ENCODE measurements around the gene ERVK3-1. TPM values are rescaled to one million over a fixed set of nuclear protein-coding genes. Genes with fewer than 3 reads are reported as not detected.
A peak's percentile ranks its signal among the peaks of the same experiment; 100 is the strongest.

ERVK3-1 gene
- polyA plus RNA-seq, 1 experiment: 44.5 TPM

DNA sequence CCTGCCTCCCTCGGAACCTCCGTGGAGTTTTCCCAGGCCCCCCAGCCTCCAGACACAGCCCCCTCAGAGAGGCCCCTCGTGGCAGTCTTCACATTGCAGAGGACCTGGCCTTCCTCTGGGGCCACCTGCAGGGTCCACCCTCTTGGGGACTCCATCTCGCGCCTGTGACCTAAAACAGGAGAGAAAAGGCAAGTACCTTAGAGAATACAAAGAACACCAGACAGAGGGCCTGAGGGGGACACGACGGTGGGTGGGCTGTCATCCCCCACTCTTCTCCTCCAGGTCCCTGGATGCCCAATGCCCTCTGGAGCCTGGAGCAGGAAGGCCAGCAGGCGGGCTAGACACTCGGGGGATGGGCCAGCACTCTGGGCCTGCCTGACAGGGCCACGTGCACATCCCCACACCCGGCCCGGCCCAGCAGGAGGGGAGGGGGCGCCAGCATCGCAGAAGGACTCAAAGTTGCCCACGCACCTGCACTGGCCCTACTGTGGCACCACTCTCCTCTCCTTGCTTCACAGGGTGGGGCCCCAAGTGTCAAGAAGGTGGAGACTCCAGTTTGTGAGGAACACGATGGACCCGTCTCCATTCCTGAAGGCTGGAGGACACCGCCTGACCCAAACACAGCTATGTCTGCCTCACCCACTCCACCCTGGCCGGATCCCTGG is 52.4 kb downstream of the ERVK3-1 start:
- peaks cover 25% of the 10 kb centered on the region for H3K27me3 ChIP-seq (ENCODE audit: control insufficient read depth, insufficient read depth, low read length)
- ChIA-PET POLR2A (no interaction called here), CTCF (no interaction called here)
- H3K9me3 ChIP-seq (ENCODE audit: control insufficient read depth, insufficient read depth, low read length): peaks cover 19% of the 10 kb centered on the region; the same call in 1 of the 2 replicates
- no peak for TF ChIP-seq CTCF (IDR thresholded peaks at IDR 0.05; ENCODE audit: low read depth, low read length)
- H3K4me3 ChIP-seq (ENCODE audit: low read depth, low read length): no peak overlapping the region
- no peak overlapping the region for H3K27ac ChIP-seq (ENCODE audit: low read depth, low read length)
- DNase-seq (ENCODE audit: low read depth, low spot score): no peak

DNA sequence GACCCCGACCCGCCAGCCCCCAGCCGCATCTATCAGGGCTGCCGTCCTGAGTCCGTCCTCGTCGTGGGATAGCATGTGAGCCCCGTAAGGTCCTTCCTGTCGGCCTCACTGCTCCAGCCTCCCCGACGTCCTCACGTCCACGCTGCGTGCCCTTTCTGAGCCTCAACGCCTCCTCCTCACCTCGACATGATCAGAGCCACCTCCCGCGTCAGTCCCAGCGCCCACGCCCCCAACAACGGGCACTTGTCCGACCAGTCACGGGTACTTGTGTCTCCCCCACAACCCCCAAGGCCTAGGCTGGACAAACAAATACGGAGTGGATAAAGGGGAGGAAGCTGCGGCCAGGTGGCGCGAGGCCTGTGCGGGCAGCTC is 56.7 kb downstream of the ERVK3-1 start:
- TF ChIP-seq CTCF (IDR thresholded peaks at IDR 0.05; ENCODE audit: low read depth, low read length): 0 out of 2 replicates have a peak, but pooled peaks have one; percentile 24
- Histone ChIP-seq H3K27ac (ENCODE audit: low read depth, low read length) (peak overlapping the region; percentile 97), H3K9me3 (ENCODE audit: control insufficient read depth, insufficient read depth, low read length) (peaks cover 7% of the 10 kb centered on the region; the same call in 1 of the 2 replicates), H3K27me3 (ENCODE audit: control insufficient read depth, insufficient read depth, low read length) (peaks cover 10% of the 10 kb centered on the region), H3K4me3 (ENCODE audit: low read depth, low read length) (peak overlapping the region; percentile 77)
- ChIA-PET POLR2A (interaction anchor here (0.6 to 2.3 kb wide), 11 partner anchors 12 to 158 kb away, joined by 3 to 17 read pairs (median 6); partner anchors contain the start of genes ERVK3-1, ZBTB45, ZNF584 and ZNF837), CTCF (no interaction called here)
- no peak for DNase-seq (ENCODE audit: low read depth, low spot score)

- no peak; the same call in 1 of the 2 replicates for TF ChIP-seq CTCF (IDR thresholded peaks at IDR 0.05; ENCODE audit: low read depth, low read length)
- peak within 1 kb of the TSS; percentile 77 for H3K4me3 ChIP-seq (ENCODE audit: low read depth, low read length)
- peak within 1 kb of the TSS; percentile 97 for H3K27ac ChIP-seq (ENCODE audit: low read depth, low read length)
- peaks cover 7% of the 10 kb centered on the region; the same call in 1 of the 2 replicates for H3K9me3 ChIP-seq (ENCODE audit: control insufficient read depth, insufficient read depth, low read length)
- ChIA-PET CTCF (interaction anchor here (0.6 kb wide), 1 partner anchor 44 kb away, joined by 4 read pairs; no protein-coding TSS in a partner anchor), POLR2A (interaction anchor here (0.5 to 2.3 kb wide), 18 partner anchors 8 to 198 kb away, joined by 3 to 17 read pairs (median 4); partner anchors contain the start of genes ERVK3-1, RPS5, UBE2M and ZBTB45)
- H3K27me3 ChIP-seq (ENCODE audit: control insufficient read depth, insufficient read depth, low read length): peaks cover 6% of the 10 kb centered on the region
- DNase-seq (ENCODE audit: low read depth, low spot score): peak; percentile 88
Observed at GRCh38 chr19:58362272-58362994, 57.3 kb downstream of the ERVK3-1 start, which contains the start of gene ZNF497. Gene ZNF497 (minus strand): TSS chr19:58362751. CDS start chr19:58357635, 5,116 bp downstream.

GRCh38 chr19:58364146-58364545 is 59.0 kb downstream of the ERVK3-1 start:
- no peak for TF ChIP-seq CTCF (IDR thresholded peaks at IDR 0.05; ENCODE audit: low read depth, low read length)
- Histone ChIP-seq H3K9me3 (ENCODE audit: control insufficient read depth, insufficient read depth, low read length) (peaks cover 22% of the 10 kb centered on the region; the same call in 1 of the 2 replicates), H3K4me3 (ENCODE audit: low read depth, low read length) (no peak overlapping the region), H3K27ac (ENCODE audit: low read depth, low read length) (no peak overlapping the region), H3K27me3 (ENCODE audit: control insufficient read depth, insufficient read depth, low read length) (peaks cover 2% of the 10 kb centered on the region)
- DNase-seq (ENCODE audit: low read depth, low spot score): no peak
- POLR2A ChIA-PET: no interaction called here
- CTCF ChIA-PET: interaction anchor here (0.5 to 0.9 kb wide), 2 partner anchors 155 to 445 kb away, joined by 3 read pairs; partner anchors contain the start of gene ZBTB45

Small RNA genes within 50 kb of the gene (small RNA-seq; reads per million reads assigned to genes)
- gene MIR6806 (ENCODE audit: insufficient read length, low read depth) (1.1 reads per million), gene RNA5SP473 (ENCODE audit: insufficient read length, low read depth) (15.6 reads per million, percentile 76 among the genes with 10 or more reads in this experiment)

Other genes with a start within 250 kb of the ERVK3-1 start
- gene ZNF135, start 246.1 kb upstream of the ERVK3-1 start, polyA plus RNA-seq (2011; rRNA removed): 6.4 and 6.6 TPM in 2 replicates
- 12.7 and 15.2 TPM in 2 replicates for gene ZSCAN18, start 207.1 kb upstream of the ERVK3-1 start, polyA plus RNA-seq (2011; rRNA removed)
- gene ZNF329, start 154.6 kb upstream of the ERVK3-1 start, polyA plus RNA-seq (2011; rRNA removed): 9.5 and 10.2 TPM in 2 replicates
- 13.0 and 13.2 TPM in 2 replicates for gene ZNF274, start 122.3 kb upstream of the ERVK3-1 start, polyA plus RNA-seq (2011; rRNA removed)
- gene ZNF544, start 76.5 kb upstream of the ERVK3-1 start, polyA plus RNA-seq (2011; rRNA removed): 26.4 and 27.5 TPM in 2 replicates
- gene ZNF8, start 26.4 kb upstream of the ERVK3-1 start, polyA plus RNA-seq (2011; rRNA removed): 3.2 and 3.5 TPM in 2 replicates
- gene ZSCAN22, start 21.6 kb downstream of the ERVK3-1 start, polyA plus RNA-seq (2011; rRNA removed): 2.6 and 2.7 TPM in 2 replicates
- 7.5 and 13.2 TPM in 2 replicates for gene A1BG, start 48.1 kb downstream of the ERVK3-1 start, polyA plus RNA-seq (2011; rRNA removed)
- gene ZNF497, start 57.4 kb downstream of the ERVK3-1 start, polyA plus RNA-seq (2011; rRNA removed): 0.06 TPM in 2 replicates
- 0.33 and 0.37 TPM in 2 replicates for gene ZNF837, start 75.7 kb downstream of the ERVK3-1 start, polyA plus RNA-seq (2011; rRNA removed)
- gene RPS5, start 81.9 kb downstream of the ERVK3-1 start, polyA plus RNA-seq (2011; rRNA removed): 1,927 and 2,646 TPM in 2 replicates
- gene RNF225, start 90.3 kb downstream of the ERVK3-1 start, polyA plus RNA-seq (2011; rRNA removed): not detected in 2 replicates
- 11.9 and 14.3 TPM in 2 replicates for gene ZNF584, start 103.3 kb downstream of the ERVK3-1 start, polyA plus RNA-seq (2011; rRNA removed)
- gene ZNF132, start 134.8 kb downstream of the ERVK3-1 start, polyA plus RNA-seq (2011; rRNA removed): 4.6 and 4.8 TPM in 2 replicates
- gene ZNF324B, start 146.2 kb downstream of the ERVK3-1 start, polyA plus RNA-seq (2011; rRNA removed): 1.8 and 2.3 TPM in 2 replicates
- 4.4 and 4.6 TPM in 2 replicates for gene ZNF324, start 161.7 kb downstream of the ERVK3-1 start, polyA plus RNA-seq (2011; rRNA removed)
- gene ZNF446, start 171.0 kb downstream of the ERVK3-1 start, polyA plus RNA-seq (2011; rRNA removed): 3.7 and 5.2 TPM in 2 replicates
- 7.4 and 9.8 TPM in 2 replicates for gene SLC27A5, start 206.6 kb downstream of the ERVK3-1 start, polyA plus RNA-seq (2011; rRNA removed)
- 4.2 and 6.8 TPM in 2 replicates for gene ZBTB45, start 214.4 kb downstream of the ERVK3-1 start, polyA plus RNA-seq (2011; rRNA removed)
- gene TRIM28, start 238.7 kb downstream of the ERVK3-1 start, polyA plus RNA-seq (2011; rRNA removed): 313 and 413 TPM in 2 replicates
- gene CHMP2A, start 249.7 kb downstream of the ERVK3-1 start, polyA plus RNA-seq (2011; rRNA removed): 173 and 181 TPM in 2 replicates